Smooth muscle cell (in vitro differentiated cells): ENCODE data around the gene INHBE. TPM values are rescaled to one million over a fixed set of nuclear protein-coding genes. Genes with fewer than 3 reads are reported as not detected.
"Not testable (repeated sequence)": the region's sequence is repeated elsewhere in the genome, so short reads cannot be mapped to it uniquely, and the experiment has no call there.

Experiments
- DNase-seq: peaks from one replicate; lab custom pipeline; 2025; ENCODE audit not compliant: unreplicated experiment; lab: John Stamatoyannopoulos, UW
- H2AFZ ChIP-seq: fragments of 200-600 bp; sonication (generic); 2 replicates; pipeline ENCODE4 v1.6.0; 2016; ENCODE audit warnings: antibody characterized with exemption, low read depth, mild to moderate bottlenecking
- H3F3A ChIP-seq: fragments of 200-600 bp; sonication (generic); 2 replicates; pipeline ENCODE4 v1.6.0; 2017; ENCODE audit warnings: antibody characterized with exemption, low read depth
- H3K27ac ChIP-seq: fragments of 200-600 bp; sonication (generic); 2 replicates; pipeline ENCODE4 v1.5.1; 2016; ENCODE audit warnings: low read depth, mild to moderate bottlenecking
- H3K27me3 ChIP-seq: fragments of 200-600 bp; sonication (generic); 2 replicates; pipeline ENCODE4 v1.6.1; 2016; ENCODE audit warnings: low read depth, mild to moderate bottlenecking
- H3K36me3 ChIP-seq: fragments of 200-600 bp; sonication (generic); 2 replicates; pipeline ENCODE4 v1.5.1; 2016; ENCODE audit warnings: low read depth
- H3K4me1 ChIP-seq: fragments of 200-600 bp; sonication (generic); 2 replicates; pipeline ENCODE4 v1.5.1; 2016; ENCODE audit warnings: low read depth
- H3K4me2 ChIP-seq: fragments of 200-600 bp; sonication (generic); 2 replicates; pipeline ENCODE4 v1.6.0; 2016; ENCODE audit warnings: mild to moderate bottlenecking
- H3K4me3 ChIP-seq: fragments of 200-600 bp; sonication (generic); 2 replicates; pipeline ENCODE4 v1.5.1; 2016; ENCODE audit warnings: mild to moderate bottlenecking
- H3K79me2 ChIP-seq: fragments of 200-600 bp; sonication (generic); 2 replicates; pipeline ENCODE4 v1.6.0; 2016; ENCODE audit warnings: low read depth, mild to moderate bottlenecking
- H3K9ac ChIP-seq: fragments of 200-600 bp; sonication (generic); 2 replicates; pipeline ENCODE4 v1.6.0; 2016; ENCODE audit warnings: low read depth
- H3K9me3 ChIP-seq: fragments of 200-600 bp; sonication (generic); replicated peaks from 2 replicates; pipeline ENCODE4 v1.5.1; 2016; ENCODE audit warnings: low read depth
- H4K20me1 ChIP-seq: fragments of 200-600 bp; sonication (generic); 2 replicates; pipeline ENCODE4 v1.6.0; 2016; ENCODE audit warnings: low read depth
- WGBS: methylation state at CpG from one replicate; pipeline ENCODE4 v1.1.7; 2016; ENCODE audit warnings: low lambda C conversion rate; 5-methylcytosine and 5-hydroxymethylcytosine counted together
- polyA plus RNA-seq: library from polyadenylated mRNA; unstranded; fragments of >200 nt; fragmentation: Nextera tagmentation; extraction: Ambion mirVana; gene quantifications from 2 replicates; pipeline ENCODE4 v1.2.1, GENCODE V29; 2016
- small RNA-seq: library from RNA; depleted of rRNA; stranded (forward); fragments of <200 nt; gene quantifications from one replicate; pipeline ENCODE3, GENCODE V24; 2014
- total RNA-seq: library from RNA; depleted of rRNA; stranded (reverse); fragments of >200 nt; gene quantifications from 2 replicates; pipeline ENCODE4 v1.2.3, GENCODE V29; 2014
- TF ChIP-seq, protein P1 (sequence below): fragments of 200-600 bp; sonication (generic); IDR thresholded peaks from 2 replicates; pipeline ENCODE4 v1.5.1; 2017; ENCODE audit warnings: borderline replicate concordance, mild to moderate bottlenecking, antibody characterized with exemption; ENCODE audit not compliant: insufficient read depth, poor library complexity, severe bottlenecking

Gene INHBE
- total and polyA plus RNA-seq, 2 experiments from 2014 or later = 2.1 to 11.5 TPM

DNA sequence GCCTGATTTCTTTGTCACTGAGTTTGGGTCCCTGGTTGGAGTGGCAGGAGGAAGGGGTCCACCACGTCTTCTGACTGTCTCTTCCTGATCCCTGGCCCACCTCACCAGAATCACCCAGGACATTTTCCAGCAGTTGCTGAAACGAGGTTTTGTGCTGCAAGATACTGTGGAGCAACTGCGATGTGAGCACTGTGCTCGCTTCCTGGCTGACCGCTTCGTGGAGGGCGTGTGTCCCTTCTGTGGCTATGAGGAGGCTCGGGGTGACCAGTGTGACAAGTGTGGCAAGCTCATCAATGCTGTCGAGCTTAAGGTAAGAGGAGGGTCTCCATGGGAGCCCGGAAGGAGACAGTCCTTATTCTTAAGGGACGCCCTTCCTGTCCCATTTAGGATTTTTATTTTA lies 45.1 kb downstream of the INHBE start:
- Histone ChIP-seq H3K4me2 (no peak overlapping the region), H3K4me1 (no peaks in the 10 kb centered on the region), H3K36me3 (peaks cover 19% of the 10 kb centered on the region), H3K9me3 (no peaks in the 10 kb centered on the region), H3K9ac (no peak overlapping the region), H3F3A (no peaks in the 10 kb centered on the region), H3K79me2 (peaks cover 10% of the 10 kb centered on the region), H3K4me3 (no peak overlapping the region), H4K20me1 (no peaks in the 10 kb centered on the region), H3K27me3 (no peaks in the 10 kb centered on the region), H2AFZ (no peak overlapping the region), H3K27ac (no peak overlapping the region)
- 97% methylated on average over 11 of the region's 11 CpGs for WGBS
- no peak for DNase-seq
- TF ChIP-seq, protein P1, sequence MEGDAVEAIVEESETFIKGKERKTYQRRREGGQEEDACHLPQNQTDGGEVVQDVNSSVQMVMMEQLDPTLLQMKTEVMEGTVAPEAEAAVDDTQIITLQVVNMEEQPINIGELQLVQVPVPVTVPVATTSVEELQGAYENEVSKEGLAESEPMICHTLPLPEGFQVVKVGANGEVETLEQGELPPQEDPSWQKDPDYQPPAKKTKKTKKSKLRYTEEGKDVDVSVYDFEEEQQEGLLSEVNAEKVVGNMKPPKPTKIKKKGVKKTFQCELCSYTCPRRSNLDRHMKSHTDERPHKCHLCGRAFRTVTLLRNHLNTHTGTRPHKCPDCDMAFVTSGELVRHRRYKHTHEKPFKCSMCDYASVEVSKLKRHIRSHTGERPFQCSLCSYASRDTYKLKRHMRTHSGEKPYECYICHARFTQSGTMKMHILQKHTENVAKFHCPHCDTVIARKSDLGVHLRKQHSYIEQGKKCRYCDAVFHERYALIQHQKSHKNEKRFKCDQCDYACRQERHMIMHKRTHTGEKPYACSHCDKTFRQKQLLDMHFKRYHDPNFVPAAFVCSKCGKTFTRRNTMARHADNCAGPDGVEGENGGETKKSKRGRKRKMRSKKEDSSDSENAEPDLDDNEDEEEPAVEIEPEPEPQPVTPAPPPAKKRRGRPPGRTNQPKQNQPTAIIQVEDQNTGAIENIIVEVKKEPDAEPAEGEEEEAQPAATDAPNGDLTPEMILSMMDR = no peak

DNA sequence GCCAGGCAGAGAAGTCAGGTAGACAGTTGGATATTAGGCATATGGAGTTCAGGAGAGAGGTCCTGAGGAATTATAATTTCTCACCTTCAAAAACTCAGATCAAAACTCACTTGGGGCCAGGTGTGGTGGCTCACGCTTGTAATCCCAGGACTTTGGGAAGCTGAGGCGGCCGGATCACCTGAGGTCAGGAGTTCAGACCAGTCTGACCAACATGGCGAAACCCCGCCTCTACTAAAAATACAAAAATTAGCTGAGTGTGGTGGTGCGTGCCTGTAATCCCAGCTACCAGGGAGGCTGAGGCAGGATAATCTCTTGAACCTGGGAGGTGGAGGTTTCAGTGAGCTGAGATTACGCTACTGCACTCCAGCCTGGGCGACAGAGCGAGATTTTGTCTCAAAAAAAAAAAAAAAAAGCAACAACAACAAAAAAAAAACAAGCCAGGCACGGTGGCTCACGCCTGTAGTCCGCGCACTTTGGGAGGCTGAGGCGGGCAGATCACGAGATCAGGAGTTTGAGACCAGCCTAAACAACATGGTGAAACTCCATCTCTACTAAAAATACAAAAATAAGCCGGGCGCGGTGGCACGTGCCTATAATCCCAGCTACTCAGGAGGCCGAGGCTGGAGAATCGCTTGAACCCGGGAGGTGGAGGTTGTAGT lies 47.3 kb downstream of the INHBE start:
- H3K4me3 ChIP-seq, H3K4me2 ChIP-seq, H3K9ac ChIP-seq, H3K4me1 ChIP-seq, H3K27me3 ChIP-seq, H2AFZ ChIP-seq, H3K27ac ChIP-seq, H4K20me1 ChIP-seq, DNase-seq, H3F3A ChIP-seq, H3K9me3 ChIP-seq: not testable (repeated sequence)
- peaks cover 19% of the 10 kb centered on the region for H3K36me3 ChIP-seq
- WGBS = 99% methylated on average over 19 of the region's 22 CpGs
- H3K79me2 ChIP-seq = peaks cover 21% of the 10 kb centered on the region

DNA sequence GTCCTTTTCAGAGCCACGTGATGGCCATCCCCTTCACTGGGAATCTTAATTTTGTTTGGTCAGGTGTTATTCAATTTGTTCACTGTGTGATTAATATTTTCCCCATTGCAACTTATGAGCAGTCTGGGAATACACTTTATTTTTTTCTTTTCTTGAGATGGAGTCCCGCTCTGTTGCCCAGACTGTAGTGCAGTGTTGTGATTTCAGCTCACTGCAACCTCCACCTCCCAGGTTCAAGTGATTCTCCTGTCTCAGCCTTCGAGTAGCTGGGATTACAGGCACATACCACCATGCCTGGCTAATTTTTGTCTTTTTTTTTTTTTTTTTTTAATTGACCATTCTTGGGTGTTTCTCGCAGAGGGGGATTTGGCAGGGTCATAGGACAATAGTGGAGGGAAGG lies 51.4 kb downstream of the INHBE start:
- not testable (repeated sequence) for DNase-seq, H3K27ac ChIP-seq, H2AFZ ChIP-seq, H3K9ac ChIP-seq, H3K4me3 ChIP-seq, H3K9me3 ChIP-seq, H4K20me1 ChIP-seq, H3F3A ChIP-seq, H3K27me3 ChIP-seq, H3K36me3 ChIP-seq, H3K4me1 ChIP-seq, H3K4me2 ChIP-seq
- 100% methylated on average over 3 of the region's 4 CpGs for WGBS
- peaks cover 27% of the 10 kb centered on the region for H3K79me2 ChIP-seq

Small RNA genes within 50 kb of the gene (small RNA-seq; reads per million reads assigned to genes)
- not detected for gene RNU6-879P

Other genes with a start within 250 kb of the INHBE start
- 1.6 and 3.9 TPM in 2 replicates for gene NXPH4, start 238.5 kb upstream of the INHBE start, total RNA-seq
- gene NXPH4, start 238.5 kb upstream of the INHBE start, polyA plus RNA-seq = 8.5 and 10.7 TPM in 2 replicates
- gene SHMT2, start 225.6 kb upstream of the INHBE start, total RNA-seq = 82.1 and 117 TPM in 2 replicates
- gene SHMT2, start 225.6 kb upstream of the INHBE start, polyA plus RNA-seq = 107 TPM in 2 replicates
- gene STAC3, start 204.1 kb upstream of the INHBE start, total RNA-seq = 1.4 TPM in 1 of 2 replicates, not detected in the other
- not detected in 2 replicates for gene STAC3, start 204.1 kb upstream of the INHBE start, polyA plus RNA-seq
- 10.4 and 16.0 TPM in 2 replicates for gene R3HDM2, start 24.3 kb upstream of the INHBE start, total RNA-seq
- 12.2 and 17.2 TPM in 2 replicates for gene R3HDM2, start 24.3 kb upstream of the INHBE start, polyA plus RNA-seq
- not detected in 2 replicates for gene INHBC, start 20.5 kb upstream of the INHBE start, total RNA-seq
- 0.42 TPM in 1 of 2 replicates, not detected in the other for gene INHBC, start 20.5 kb upstream of the INHBE start, polyA plus RNA-seq
- gene GLI1, start 4.5 kb downstream of the INHBE start, total RNA-seq = 1.4 and 1.5 TPM in 2 replicates
- 0.50 and 1.2 TPM in 2 replicates for gene GLI1, start 4.5 kb downstream of the INHBE start, polyA plus RNA-seq
- 1.3 TPM in 1 of 2 replicates, not detected in the other for gene ARHGAP9, start 24.6 kb downstream of the INHBE start, total RNA-seq
- not detected in 2 replicates for gene ARHGAP9, start 24.6 kb downstream of the INHBE start, polyA plus RNA-seq
- 192 and 629 TPM in 2 replicates for gene MARS1, start 32.8 kb downstream of the INHBE start, total RNA-seq
- gene MARS1, start 32.8 kb downstream of the INHBE start, polyA plus RNA-seq = 186 and 187 TPM in 2 replicates
- 25.8 and 28.4 TPM in 2 replicates for gene DDIT3, start 65.2 kb downstream of the INHBE start, total RNA-seq
- 27.8 and 43.5 TPM in 2 replicates for gene DDIT3, start 65.2 kb downstream of the INHBE start, polyA plus RNA-seq
- gene MBD6, start 67.5 kb downstream of the INHBE start, total RNA-seq = 3.7 and 9.1 TPM in 2 replicates
- gene MBD6, start 67.5 kb downstream of the INHBE start, polyA plus RNA-seq = 11.7 and 18.4 TPM in 2 replicates
- gene DCTN2, start 91.9 kb downstream of the INHBE start, total RNA-seq = 88.0 and 107 TPM in 2 replicates
- gene DCTN2, start 91.9 kb downstream of the INHBE start, polyA plus RNA-seq = 119 and 127 TPM in 2 replicates
- 2.2 and 2.8 TPM in 2 replicates for gene KIF5A, start 94.7 kb downstream of the INHBE start, total RNA-seq
- 0.34 and 0.53 TPM in 2 replicates for gene KIF5A, start 94.7 kb downstream of the INHBE start, polyA plus RNA-seq
- 39.5 and 53.8 TPM in 2 replicates for gene PIP4K2C, start 135.9 kb downstream of the INHBE start, total RNA-seq
- 33.3 and 41.1 TPM in 2 replicates for gene PIP4K2C, start 135.9 kb downstream of the INHBE start, polyA plus RNA-seq
- gene DTX3, start 149.5 kb downstream of the INHBE start, total RNA-seq = 28.9 and 29.4 TPM in 2 replicates
- 43.0 and 48.2 TPM in 2 replicates for gene DTX3, start 149.5 kb downstream of the INHBE start, polyA plus RNA-seq
- 13.9 and 18.5 TPM in 2 replicates for gene ARHGEF25, start 156.1 kb downstream of the INHBE start, total RNA-seq
- 1.5 and 3.8 TPM in 2 replicates for gene ARHGEF25, start 156.1 kb downstream of the INHBE start, polyA plus RNA-seq
- 1.7 and 1.8 TPM in 2 replicates for gene B4GALNT1, start 177.9 kb downstream of the INHBE start, total RNA-seq
- gene B4GALNT1, start 177.9 kb downstream of the INHBE start, polyA plus RNA-seq = 2.1 and 5.6 TPM in 2 replicates
- gene OS9, start 238.8 kb downstream of the INHBE start, total RNA-seq = 236 and 374 TPM in 2 replicates
- 162 and 179 TPM in 2 replicates for gene OS9, start 238.8 kb downstream of the INHBE start, polyA plus RNA-seq